HepG2 (cell line): ENCODE data around the gene SPRED3. TPM values are rescaled to one million over a fixed set of nuclear protein-coding genes. Genes with fewer than 3 reads are reported as not detected.

Experiments used
- AGO2 ChIP-seq: fragments of 200-400 bp; formaldehyde crosslinking; optimal IDR thresholded peaks from 2 replicates; pipeline ENCODE3; 2017; ENCODE audit warnings: mild to moderate bottlenecking, low read depth, low read length, moderate library complexity
- AHR ChIP-seq: IDR thresholded peaks from 2 replicates; pipeline ENCODE4 v1.6.1; 2018; ENCODE audit warnings: missing genetic modification reagents, missing compliant biosample characterization
- BCL6 ChIP-seq: IDR thresholded peaks from 2 replicates; pipeline ENCODE4 v1.6.1; 2016; ENCODE audit warnings: missing genetic modification reagents, missing compliant biosample characterization
- E2F2 ChIP-seq: sonication (generic); formaldehyde crosslinking; IDR thresholded peaks from 2 replicates; pipeline ENCODE4 v1.4.0; 2020; ENCODE audit warnings: missing genetic modification reagents, borderline replicate concordance
- EED ChIP-seq: sonication (generic); formaldehyde crosslinking; IDR thresholded peaks from 2 replicates; pipeline ENCODE4 v1.5.0; 2020; ENCODE audit warnings: mild to moderate bottlenecking, missing genetic modification reagents
- ELK4 ChIP-seq: sonication (generic); formaldehyde crosslinking; IDR thresholded peaks from 2 replicates; pipeline ENCODE4 v1.9.0; 2021; ENCODE audit warnings: missing genetic modification reagents, borderline replicate concordance
- FOSL2 ChIP-seq: sonication (generic); formaldehyde crosslinking; IDR thresholded peaks from 2 replicates; pipeline ENCODE4 v1.4.0; 2020; ENCODE audit warnings: missing genetic modification reagents
- HNRNPL ChIP-seq: fragments of 200-400 bp; formaldehyde crosslinking; IDR thresholded peaks from 2 replicates; pipeline ENCODE4 v1.6.1; 2017; ENCODE audit warnings: mild to moderate bottlenecking, low read depth, low read length
- HOXA7 ChIP-seq: sonication (generic); formaldehyde crosslinking; IDR thresholded peaks from 2 replicates; pipeline ENCODE4 v1.8.1; 2022; ENCODE audit warnings: mild to moderate bottlenecking, missing genetic modification reagents, moderate library complexity
- KMT2B ChIP-seq: IDR thresholded peaks from 2 replicates; pipeline ENCODE4 v1.6.1; 2016; ENCODE audit warnings: missing genetic modification reagents, missing compliant biosample characterization
- MXD1 ChIP-seq: sonication (generic); formaldehyde crosslinking; IDR thresholded peaks from 2 replicates; pipeline ENCODE4 v1.4.0; 2020; ENCODE audit warnings: mild to moderate bottlenecking, missing genetic modification reagents
- NBN ChIP-seq: fragments of 450-650 bp; conservative IDR thresholded peaks from 2 replicates; pipeline ENCODE4 v1.6.1; 2017
- NCOA5 ChIP-seq: sonication (generic); formaldehyde crosslinking; IDR thresholded peaks from 2 replicates; pipeline ENCODE4 v1.4.0; 2020; ENCODE audit warnings: missing genetic modification reagents
- SMAD9 ChIP-seq: sonication (generic); formaldehyde crosslinking; IDR thresholded peaks from 2 replicates; pipeline ENCODE4 v1.5.1; 2020; ENCODE audit warnings: mild to moderate bottlenecking, missing genetic modification reagents
- TGIF2 ChIP-seq: IDR thresholded peaks from 2 replicates; pipeline ENCODE4 v1.6.1; 2016; ENCODE audit warnings: control low read depth, missing compliant biosample characterization
- THYN1 ChIP-seq: sonication (generic); formaldehyde crosslinking; IDR thresholded peaks from 2 replicates; pipeline ENCODE4 v1.8.1; 2023; ENCODE audit warnings: low read depth, mild to moderate bottlenecking, moderate library complexity, missing genetic modification reagents, borderline replicate concordance
- ZBTB26 ChIP-seq: IDR thresholded peaks from 2 replicates; pipeline ENCODE4 v1.6.1; 2016; ENCODE audit warnings: missing compliant biosample characterization, missing genetic modification reagents, borderline replicate concordance
- ZFAT ChIP-seq: sonication (generic); formaldehyde crosslinking; conservative IDR thresholded peaks from 2 replicates; pipeline ENCODE4 v1.8.1; 2023; ENCODE audit warnings: missing genetic modification reagents, inconsistent platforms
- ZFP41 ChIP-seq: sonication (generic); formaldehyde crosslinking; IDR thresholded peaks from 2 replicates; pipeline ENCODE4 v1.4.0; 2020; ENCODE audit warnings: mild to moderate bottlenecking, missing genetic modification reagents, borderline replicate concordance
- ZFP90 ChIP-seq: sonication (generic); formaldehyde crosslinking; IDR thresholded peaks from 2 replicates; pipeline ENCODE4 v1.8.0; 2022; ENCODE audit warnings: missing genetic modification reagents, mild to moderate bottlenecking, inconsistent platforms, borderline replicate concordance
- ZNF251 ChIP-seq: sonication (generic); formaldehyde crosslinking; IDR thresholded peaks from 2 replicates; pipeline ENCODE4 v1.9.0; 2021; ENCODE audit warnings: mild to moderate bottlenecking, missing genetic modification reagents
- ZNF30 ChIP-seq: sonication (generic); formaldehyde crosslinking; IDR thresholded peaks from 2 replicates; pipeline ENCODE4 v1.5.0; 2020; ENCODE audit warnings: mild to moderate bottlenecking, missing genetic modification reagents
- ZNF350 ChIP-seq: sonication (generic); formaldehyde crosslinking; IDR thresholded peaks from 2 replicates; pipeline ENCODE4 v1.4.0; 2020; ENCODE audit warnings: mild to moderate bottlenecking, low read depth, missing genetic modification reagents, borderline replicate concordance
- ZNF383 ChIP-seq: sonication (generic); formaldehyde crosslinking; IDR thresholded peaks from 2 replicates; pipeline ENCODE4 v1.4.0; 2020; ENCODE audit warnings: missing genetic modification reagents, mild to moderate bottlenecking, borderline replicate concordance
- ZNF639 ChIP-seq: conservative IDR thresholded peaks from 2 replicates; pipeline ENCODE4 v1.6.1; 2018; ENCODE audit warnings: missing genetic modification reagents
- ZNF746 ChIP-seq: sonication (generic); formaldehyde crosslinking; IDR thresholded peaks from 2 replicates; pipeline ENCODE4 v1.8.0; 2022; ENCODE audit warnings: mild to moderate bottlenecking, missing genetic modification reagents
- polyA plus RNA-seq, 8 experiments: library from polyadenylated mRNA; depleted of rRNA in 3 of 8; stranded (reverse) in 7 of 8; unstranded in 1 of 8; fragments of >200 nt; fragmentation: Illumina TruSeq in 4 of 8; extraction: Trizol in 4 of 8; gene quantifications; 2 replicates each; pipeline versions ENCODE4 v1.2.1 to v1.2.3, GENCODE V29; 2011 to 2016; ENCODE audit warnings: low read depth in 4 of 8, missing spikeins in 1 of 8, mixed read lengths in 1 of 8; ENCODE audit not compliant: insufficient read depth in 1 of 8
- total RNA-seq, 5 experiments: library from RNA; depleted of rRNA; stranded (reverse); fragments of >200 nt; fragmentation: Illumina TruSeq; extraction: Trizol; gene quantifications; 2 replicates each; pipeline ENCODE4 v1.2.3, GENCODE V29; 2016; ENCODE audit warnings: low read depth in 1 of 5

SPRED3 gene
- total and polyA plus RNA-seq, 2 of the 13 experiments (the other 11 are each of a cell fraction or from before 2014, with no cell fraction given), result 0.15 to 0.17 TPM

- TF ChIP-seq ELK4 (CRISPR knock-in tag), result no peak
- no peak for TF ChIP-seq ZFAT (CRISPR knock-in tag)
- TF ChIP-seq AHR (CRISPR knock-in tag), result 0 out of 2 replicates have a peak, but pooled peaks have one; percentile 51
- TF ChIP-seq THYN1 (CRISPR knock-in tag), result no peak
- TF ChIP-seq ZNF639 (CRISPR knock-in tag), result no peak; the same call in 1 of the 2 replicates
- no peak; the same call in 1 of the 2 replicates for TF ChIP-seq ZNF746 (CRISPR knock-in tag)
- 0 out of 2 replicates have a peak, but pooled peaks have one; percentile 20 for TF ChIP-seq ZFP41 (CRISPR knock-in tag)
- TF ChIP-seq HOXA7, result no peak
- TF ChIP-seq ZNF30, result no peak
- no peak for TF ChIP-seq ZBTB26 (CRISPR knock-in tag)
- TF ChIP-seq ZNF383, result no peak
- peak; percentile 92 for TF ChIP-seq MXD1 (CRISPR knock-in tag)
- no peak; the same call in 1 of the 2 replicates for TF ChIP-seq E2F2 (CRISPR knock-in tag)
- peak; percentile 70; the same call in 1 of the 2 replicates for TF ChIP-seq KMT2B (CRISPR knock-in tag)
- no peak for TF ChIP-seq SMAD9 (CRISPR knock-in tag)
- peak; percentile 92 for TF ChIP-seq EED
- peak; percentile 28 for TF ChIP-seq BCL6 (CRISPR knock-in tag)
- no peak for TF ChIP-seq NBN
- TF ChIP-seq ZNF251 (CRISPR knock-in tag), result no peak
- TF ChIP-seq ZNF350 (CRISPR knock-in tag), result peak; percentile 84
- no peak; the same call in 1 of the 2 replicates for TF ChIP-seq ZFP90 (CRISPR knock-in tag)
- TF ChIP-seq TGIF2, result peak; percentile 61; the same call in 1 of the 2 replicates
- no peak for TF ChIP-seq HNRNPL
- TF ChIP-seq NCOA5 (CRISPR knock-in tag), result no peak
- TF ChIP-seq FOSL2 (CRISPR knock-in tag), result peak; percentile 40
- peak; percentile 65 for TF ChIP-seq AGO2
These were observed 14.0 kb upstream of the SPRED3 start, which contains the start of gene PSMD8 (continued) for GRCh38 chr19:38374332-38375097.
